K562 (cell line): ENCODE measurements around the gene PRKAG2. TPM values are rescaled to one million over a fixed set of nuclear protein-coding genes. Genes with fewer than 3 reads are reported as not detected.

Source experiments
- ATAC-seq: fragments of 200-7000 bp; cut with Tn5 transposase; 3 replicates; pipeline ENCODE4 v1.9.1; 2020; ENCODE audit warnings: moderate library complexity
- BruUV-seq: library from RNA; stranded (reverse); fragments of 400-500 nt; replicated peaks from 2 replicates; lab custom pipeline; 2021; lab: Mats Ljungman, UMichigan
- CTCF ChIA-PET: fragments of 300-600 bp; formaldehyde crosslinking; extraction: SDS; loops from one replicate; lab custom pipeline; 2021; ENCODE audit warnings: low intra/inter-chr PET ratio; lab: Yijun Ruan, JAX
- POLR2A ChIA-PET: fragments of 300-600, 350-650 bp; sonication (Branson Sonifier 250); formaldehyde crosslinking; extraction: SDS; loops from one replicate; lab custom pipeline; 2021; ENCODE audit warnings: antibody characterized with exemption, inconsistent platforms; lab: Yijun Ruan, JAX
- DNase-seq, 4 experiments: peaks; one replicate each; pipeline versions ENCODE4 v3.0.0 to v3.0.0-alpha.2; 2011 to 2018; ENCODE audit warnings: low spot score in 3 of 4, mixed read lengths in 3 of 4; ENCODE audit errors: extremely low read depth in 1 of 4
- FAIRE-seq: peaks from 2 replicates; lab custom pipeline; 2011; peaks lifted over from hg19 to GRCh38; lab: Jason Lieb, UNC
- H2AFZ ChIP-seq: 2 replicates; pipeline ENCODE4 v1.6.0; 2011; ENCODE audit warnings: low read depth, low read length, control low read depth, inconsistent platforms
- H3K27ac ChIP-seq: fragments of 200-600 bp; 3 replicates; pipeline ENCODE4 v1.8.0; 2011; ENCODE audit warnings: low read depth, mild to moderate bottlenecking, control low read depth, inconsistent platforms, low read length, moderate library complexity, mixed read lengths; ENCODE audit errors: extremely low read depth
- H3K27me3 ChIP-seq, 2 experiments: fragments of 300-600 bp in 1 of 2; 2 replicates in 1 of 2; 3 replicates in 1 of 2; pipeline versions ENCODE4 v1.6.0 to v1.8.0; 2011; ENCODE audit warnings: inconsistent platforms in 2 of 2, low read length in 2 of 2, mild to moderate bottlenecking in 1 of 2, mixed read lengths in 1 of 2, moderate library complexity in 1 of 2; ENCODE audit not compliant: control insufficient read depth in 2 of 2, insufficient read depth in 2 of 2
- H3K36me3 ChIP-seq: fragments of 300-600 bp; 3 replicates; pipeline ENCODE4 v1.8.0; 2011; ENCODE audit warnings: mild to moderate bottlenecking, low read length, inconsistent platforms; ENCODE audit not compliant: control insufficient read depth, insufficient read depth
- H3K4me1 ChIP-seq, 2 experiments: fragments of 200-600 bp in 1 of 2; replicated peaks in 1 of 2; 2 replicates in 1 of 2; 3 replicates in 1 of 2; pipeline versions ENCODE4 v1.5.1 to v1.8.0; 2011; ENCODE audit warnings: inconsistent platforms in 2 of 2, low read length in 2 of 2, mild to moderate bottlenecking in 1 of 2, mixed read lengths in 1 of 2, moderate library complexity in 1 of 2; ENCODE audit not compliant: control insufficient read depth in 2 of 2, insufficient read depth in 2 of 2
- H3K4me2 ChIP-seq: 2 replicates; pipeline ENCODE4 v1.6.1; 2011; ENCODE audit warnings: low read length, control low read depth, inconsistent platforms, mixed read lengths; ENCODE audit not compliant: insufficient read depth
- H3K4me3 ChIP-seq: fragments of 200-600 bp; sonication (generic), shearing (Covaris generic); 2 replicates; pipeline ENCODE4 v1.5.1; 2016; ENCODE audit warnings: control low read depth, inconsistent platforms
- H3K79me2 ChIP-seq: fragments of 200-600 bp; 3 replicates; pipeline ENCODE4 v1.8.0; 2011; ENCODE audit warnings: low read length, inconsistent platforms; ENCODE audit not compliant: control insufficient read depth, insufficient read depth
- H3K9ac ChIP-seq, 2 experiments: 2 replicates each; pipeline versions ENCODE4 v1.6.0 to v1.6.1; 2011; ENCODE audit warnings: low read depth in 2 of 2, low read length in 2 of 2, control low read depth in 1 of 2, inconsistent platforms in 1 of 2, mild to moderate bottlenecking in 1 of 2, mixed read lengths in 1 of 2; ENCODE audit not compliant: insufficient read depth in 1 of 2
- H3K9me1 ChIP-seq: one replicate; pipeline ENCODE4 v1.6.0; 2011; ENCODE audit warnings: inconsistent platforms, mild to moderate bottlenecking, low read length, moderate library complexity; ENCODE audit not compliant: control insufficient read depth, insufficient read depth
- H3K9me3 ChIP-seq: replicated peaks from 2 replicates; pipeline ENCODE4 v1.5.1; 2011; ENCODE audit warnings: low read depth, low read length, inconsistent platforms; ENCODE audit not compliant: control insufficient read depth, insufficient read depth
- H4K20me1 ChIP-seq: replicated peaks from 2 replicates; pipeline ENCODE4 v1.6.1; 2011; ENCODE audit warnings: low read length, inconsistent platforms, mixed read lengths; ENCODE audit not compliant: control insufficient read depth, insufficient read depth
- CBFB ChIP-seq: sonication (generic); formaldehyde crosslinking; IDR thresholded peaks from 2 replicates; pipeline ENCODE4 v1.4.0; 2020; ENCODE audit warnings: mild to moderate bottlenecking, missing genetic modification reagents
- DDX20 ChIP-seq: fragments of 450-650 bp; IDR thresholded peaks from 2 replicates; pipeline ENCODE4 v1.6.1; 2016; ENCODE audit warnings: missing genetic modification characterization, low read depth, mild to moderate bottlenecking, missing compliant biosample characterization, moderate library complexity
- EP300 ChIP-seq: IDR thresholded peaks from 2 replicates; pipeline ENCODE4 v1.6.1; 2012; ENCODE audit warnings: low read length, improper control_type of control experiment
- EP400 ChIP-seq: fragments of 450-650 bp; IDR thresholded peaks from 2 replicates; pipeline ENCODE4 v1.6.1; 2017; ENCODE audit warnings: antibody characterized with exemption, mild to moderate bottlenecking, moderate library complexity
- GABPB1 ChIP-seq: sonication (generic); formaldehyde crosslinking; IDR thresholded peaks from 2 replicates; pipeline ENCODE4 v1.8.0; 2022; ENCODE audit warnings: mild to moderate bottlenecking, missing genetic modification reagents
- HDGF ChIP-seq: fragments of 450-650 bp; IDR thresholded peaks from 2 replicates; pipeline ENCODE4 v1.6.1; 2016
- ILK ChIP-seq: fragments of 450-650 bp; IDR thresholded peaks from 2 replicates; pipeline ENCODE4 v1.6.1; 2016; ENCODE audit warnings: missing genetic modification characterization, low read depth, mild to moderate bottlenecking, missing compliant biosample characterization, moderate library complexity, borderline replicate concordance
- KDM1A ChIP-seq, 2 experiments: fragments of 450-650 bp; IDR thresholded peaks; 2 replicates each; pipeline ENCODE4 v1.6.1; 2016; ENCODE audit warnings: mild to moderate bottlenecking in 2 of 2
- MCM2 ChIP-seq: fragments of 450-650 bp; IDR thresholded peaks from 2 replicates; pipeline ENCODE4 v1.6.1; 2017; ENCODE audit warnings: low read depth, mild to moderate bottlenecking
- MCM3 ChIP-seq: fragments of 450-650 bp; IDR thresholded peaks from 2 replicates; pipeline ENCODE4 v1.6.1; 2016
- NRF1 ChIP-seq, 2 experiments: fragments of 450-650 bp; IDR thresholded peaks in 1 of 2; conservative IDR thresholded peaks in 1 of 2; 2 replicates each; pipeline ENCODE4 v1.6.1; 2014; ENCODE audit warnings: mild to moderate bottlenecking in 2 of 2
- PBX2 ChIP-seq, 2 experiments: IDR thresholded peaks in 1 of 2; conservative IDR thresholded peaks in 1 of 2; 2 replicates each; pipeline ENCODE4 v1.6.1; 2016; ENCODE audit warnings: low read depth in 2 of 2, mild to moderate bottlenecking in 1 of 2, missing compliant biosample characterization in 1 of 2, missing genetic modification characterization in 1 of 2, moderate library complexity in 1 of 2
- PRMT5 ChIP-seq: sonication (generic); formaldehyde crosslinking; IDR thresholded peaks from 2 replicates; pipeline ENCODE4 v1.5.0; 2020; ENCODE audit warnings: missing genetic modification reagents
- SAFB ChIP-seq: fragments of 200-400 bp; formaldehyde crosslinking; IDR thresholded peaks from 2 replicates; pipeline ENCODE4 v1.6.1; 2017; ENCODE audit warnings: low read depth, low read length, borderline replicate concordance
- TAF15 ChIP-seq: fragments of 200-400 bp; formaldehyde crosslinking; IDR thresholded peaks from 2 replicates; pipeline ENCODE4 v1.6.1; 2017; ENCODE audit warnings: mild to moderate bottlenecking, low read depth, low read length, moderate library complexity
- ZMIZ1 ChIP-seq, 2 experiments: fragments of 150-350 bp in 1 of 2; IDR thresholded peaks; 2 replicates each; pipeline ENCODE4 v1.6.1; 2012 to 2016; ENCODE audit warnings: low read depth in 2 of 2, low read length in 2 of 2, mild to moderate bottlenecking in 1 of 2, moderate library complexity in 1 of 2
- ZNF445 ChIP-seq: fragments of 250-450 bp; sonication (Bioruptor Pico); IDR thresholded peaks from 2 replicates; pipeline ENCODE4 v1.4.0; 2020; ENCODE audit warnings: low read depth, mild to moderate bottlenecking, moderate library complexity
- WGBS: fragments of 100-300 bp; shearing (Covaris generic); methylation state at CpG from one replicate; pipeline ENCODE4 v1.1.6; 2016; ENCODE audit warnings: low coverage, mixed read lengths; ENCODE audit not compliant: insufficient coverage; ENCODE audit errors: missing lambda C conversion rate; 5-methylcytosine and 5-hydroxymethylcytosine counted together
- in situ Hi-C: fragments of 300-500 bp; cut with MboI; formaldehyde crosslinking; loops from 4 replicates; pipeline ENCODE4 v1.15.0; 2018; ENCODE audit warnings: inconsistent platforms, mixed read lengths
- intact Hi-C: fragments of 100-400 bp; cut with micrococcal nuclease; formaldehyde crosslinking; loops from 2 replicates; pipeline ENCODE4 v1.14.2; 2022
- polyA plus RNA-seq, 8 experiments: library from polyadenylated mRNA; depleted of rRNA in 4 of 8; stranded (reverse) in 5 of 8; unstranded in 3 of 8; fragments of >200 nt; fragmentation: Nextera tagmentation in 2 of 8; fragmentation: Illumina TruSeq in 1 of 8; extraction: Ambion mirVana in 2 of 8; extraction: Trizol in 1 of 8; gene quantifications; 2 replicates each; pipeline versions ENCODE4 v1.2.1 to v1.2.3, GENCODE V29; 2011 to 2014; ENCODE audit warnings: inconsistent platforms in 1 of 8, missing spikeins in 1 of 8
- total RNA-seq, 7 experiments: library from RNA; depleted of rRNA in 6 of 7; stranded (reverse); fragments of >200 nt in 6 of 7; fragmentation: Illumina TruSeq in 2 of 7; extraction: Trizol in 2 of 7; gene quantifications; 2 replicates each; pipeline versions ENCODE4 v1.2.1 to v1.2.3, GENCODE V29; 2011 to 2021; ENCODE audit warnings: low replicate concordance in 1 of 7

Gene PRKAG2
- total and polyA plus RNA-seq, 9 of the 15 experiments (the other 6 are each of a cell fraction or from before 2014, with no cell fraction given) = 0.99 to 5.6 (median 3.3) TPM

GRCh38 chr7:151853896-151854719, 22.8 kb downstream of the PRKAG2 start:
- H3K9me1 ChIP-seq = no peaks in the 10 kb centered on the region
- ATAC-seq (peak; percentile 11; the same call in 2 of the 3 replicates), DNase-seq (no peak), FAIRE-seq (no peak)
- H4K20me1 ChIP-seq = peaks cover 34% of the 10 kb centered on the region
- H3K9ac ChIP-seq = no peak overlapping the region
- no peak overlapping the region for H2AFZ ChIP-seq
- H3K27ac ChIP-seq = no peak overlapping the region
- intact Hi-C loops (no loop called here), in situ Hi-C loops (no loop called here)
- peaks cover 0 to 8% of the 10 kb centered on the region in 2 experiments; a peak in 1 of 5 replicates for H3K4me1 ChIP-seq
- H3K36me3 ChIP-seq = no peaks in the 10 kb centered on the region
- H3K79me2 ChIP-seq = no peaks in the 10 kb centered on the region
- no peak overlapping the region for H3K4me2 ChIP-seq
- WGBS = 2% methylated on average over 18 of the region's 18 CpGs
- H3K27me3 ChIP-seq = peaks cover 80 to 99% of the 10 kb centered on the region in 2 experiments
- H3K9me3 ChIP-seq = no peaks in the 10 kb centered on the region
- H3K4me3 ChIP-seq = no peak overlapping the region
- ChIA-PET CTCF (no interaction called here), POLR2A (interaction anchor here (1.1 kb wide), 2 partner anchors 16 to 35 kb away, joined by 3 to 4 read pairs; no protein-coding TSS in a partner anchor)
- no TSS peak for BruUV-seq
- TF ChIP-seq ILK = no peak
- TF ChIP-seq CBFB = no peak
- no peak for TF ChIP-seq KDM1A (IDR thresholded peaks at IDR 0.05)
- TF ChIP-seq PBX2 (CRISPR knock-in tag; IDR thresholded peaks at IDR 0.05; ENCODE audit: low read depth) = no peak
- TF ChIP-seq PBX2 (tag; conservative IDR thresholded peaks at IDR 0.05; ENCODE audit: low read depth) = no peak
- no peak for TF ChIP-seq HDGF
- TF ChIP-seq TAF15 = no peak
- no peak for TF ChIP-seq DDX20 (tag)
- TF ChIP-seq MCM3 = no peak
- no peak for TF ChIP-seq MCM2
- TF ChIP-seq SAFB = no peak
- no peak for TF ChIP-seq ZMIZ1 (IDR thresholded peaks at IDR 0.05; ENCODE audit: low read depth in 2 of 2, low read length in 2 of 2)
- TF ChIP-seq GABPB1 (CRISPR knock-in tag) = no peak
- no peak for TF ChIP-seq PRMT5 (CRISPR knock-in tag)
- no peak for TF ChIP-seq EP300
- TF ChIP-seq ZNF445 (CRISPR knock-in tag) = no peak
- no peak for TF ChIP-seq EP400
- no peak for TF ChIP-seq NRF1 (conservative IDR thresholded peaks at IDR 0.05 in 1 of 2, IDR thresholded peaks at IDR 0.05 in 1 of 2)
